ENCODE results near the gene KIRREL3.

The KIRREL3 gene

GRCh38 chr11:126606484-126606883 lies 394.1 kb downstream of the KIRREL3 start:
- DNase-seq, result no peak

DNA sequence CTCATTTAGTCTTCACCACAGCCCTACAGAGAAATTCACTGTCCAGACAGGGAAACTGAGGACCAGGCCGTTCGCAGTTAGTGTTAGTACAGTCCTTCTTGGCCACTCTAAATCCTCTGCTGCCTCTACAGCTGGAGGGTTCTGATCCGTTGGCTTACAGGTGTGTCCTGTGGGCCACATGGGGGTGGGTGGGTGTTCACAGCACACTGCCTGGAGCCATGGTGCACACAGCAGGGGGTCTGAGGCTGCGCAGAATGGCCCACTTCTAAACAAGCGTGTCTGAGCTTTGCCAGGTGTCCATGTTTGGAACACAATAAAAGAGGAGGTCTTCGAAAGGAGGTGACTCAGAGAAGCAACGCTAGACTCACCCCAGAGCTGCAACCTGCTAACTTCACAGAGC lies 396.1 kb downstream of the KIRREL3 start:
- no peak for DNase-seq

DNA sequence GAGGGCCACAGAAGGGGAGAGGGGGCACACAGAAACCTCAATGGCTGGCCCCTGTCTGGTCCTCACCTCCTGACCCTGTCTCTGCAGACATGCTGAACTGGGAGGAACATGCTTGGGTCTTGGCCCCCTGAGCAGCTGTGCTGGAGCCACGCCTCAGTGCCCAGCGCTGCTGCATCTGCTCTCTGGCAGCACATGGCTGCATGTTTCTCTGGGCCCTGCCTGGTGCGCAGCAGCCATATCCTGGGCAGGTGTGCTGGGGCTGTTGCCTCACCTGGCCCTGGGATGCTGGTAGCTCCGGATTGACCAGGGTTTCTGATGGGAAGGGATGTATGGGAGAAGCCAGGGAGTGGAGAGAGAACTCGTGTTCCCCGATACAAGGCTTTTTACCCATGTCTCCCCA lies 397.1 kb downstream of the KIRREL3 start:
- DNase-seq, result no peak

GRCh38 chr11:126602993-126603392 lies 397.6 kb downstream of the KIRREL3 start:
- peak in 17 of 51 donors; percentile 4 to 65 (median 19) for DNase-seq

DNA sequence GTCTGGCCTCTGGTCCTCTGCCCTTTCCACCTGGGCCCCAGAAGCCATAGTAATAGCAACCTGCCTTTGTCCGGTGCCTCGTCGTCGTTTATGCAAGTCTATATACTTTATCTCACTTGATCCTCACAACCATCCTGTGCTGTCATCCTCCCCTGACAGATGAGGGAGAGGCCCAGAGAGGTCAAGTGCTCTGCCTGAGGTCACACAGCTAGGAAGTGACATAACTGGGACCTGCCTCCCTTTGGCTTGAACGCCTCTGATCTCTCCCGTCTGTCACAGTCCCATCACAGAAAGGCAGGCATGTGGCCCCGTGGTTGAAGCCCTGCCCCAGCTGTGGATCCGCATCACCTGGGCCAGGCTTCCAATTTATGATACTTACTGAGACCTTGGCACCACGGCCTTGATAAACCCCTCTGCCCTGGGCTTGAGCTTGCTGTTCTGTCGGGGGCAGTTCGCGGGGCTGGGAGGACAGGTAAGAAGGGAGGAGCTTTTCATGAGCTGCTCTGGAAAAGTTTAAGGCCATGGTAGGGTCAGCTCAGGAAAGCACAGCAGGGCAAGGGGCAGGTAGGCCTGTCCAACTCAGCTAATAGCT lies 398.1 kb downstream of the KIRREL3 start:
- no peak for DNase-seq

DNA sequence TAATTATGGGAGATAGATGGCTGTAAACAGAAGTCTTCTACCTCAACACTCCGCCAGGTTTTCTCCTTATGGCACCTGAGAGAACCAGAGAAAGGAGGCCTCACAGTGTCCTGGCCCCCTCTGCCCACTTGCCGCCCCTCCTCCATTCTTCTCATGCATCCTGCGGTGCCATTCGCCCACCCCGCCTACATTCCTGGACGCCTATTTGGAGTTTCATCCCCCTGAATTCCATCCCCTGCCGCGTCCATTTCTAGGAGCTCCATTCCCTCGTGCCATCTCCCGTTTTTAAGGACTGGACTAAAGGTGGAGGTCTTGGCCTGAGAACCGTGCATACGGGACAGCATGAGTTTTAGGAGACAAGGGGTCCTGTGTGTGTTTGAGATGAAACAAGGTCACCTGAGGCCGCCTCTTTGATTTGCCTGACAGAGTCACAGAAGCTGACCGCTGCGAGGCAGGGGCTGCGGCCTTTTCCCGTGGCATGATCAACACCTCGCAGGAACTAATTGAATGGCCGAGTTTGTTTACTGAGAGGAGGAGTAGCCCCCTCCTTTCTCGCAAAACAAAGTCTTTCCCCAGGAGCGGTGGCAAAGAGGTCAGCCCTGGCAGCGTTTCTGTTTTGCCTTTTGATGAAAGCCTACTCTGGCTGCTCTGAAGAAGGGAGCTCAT lies 398.9 kb downstream of the KIRREL3 start:
- peak in 7 of 51 donors; percentile 13 to 47 (median 23) for DNase-seq

DNA sequence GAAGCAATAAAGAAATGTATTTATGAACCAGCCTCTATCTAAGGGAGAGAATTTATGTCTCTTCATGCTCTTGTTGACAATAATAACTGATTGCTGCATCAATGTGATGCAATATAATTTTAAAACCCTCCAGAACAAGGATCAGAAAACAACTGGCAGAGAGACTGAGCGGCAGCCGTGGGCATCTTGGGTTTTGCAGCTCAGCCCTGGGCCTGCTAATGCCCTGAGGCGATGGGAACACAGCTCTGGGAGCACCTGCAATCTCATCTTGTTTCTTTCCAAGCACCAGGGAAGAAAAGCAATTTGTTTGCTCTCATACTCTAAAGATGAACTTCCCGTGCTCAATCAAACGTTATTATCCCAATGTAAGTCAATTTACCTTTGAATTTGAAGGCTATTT lies 399.4 kb downstream of the KIRREL3 start:
- DNase-seq, result no peak

DNA sequence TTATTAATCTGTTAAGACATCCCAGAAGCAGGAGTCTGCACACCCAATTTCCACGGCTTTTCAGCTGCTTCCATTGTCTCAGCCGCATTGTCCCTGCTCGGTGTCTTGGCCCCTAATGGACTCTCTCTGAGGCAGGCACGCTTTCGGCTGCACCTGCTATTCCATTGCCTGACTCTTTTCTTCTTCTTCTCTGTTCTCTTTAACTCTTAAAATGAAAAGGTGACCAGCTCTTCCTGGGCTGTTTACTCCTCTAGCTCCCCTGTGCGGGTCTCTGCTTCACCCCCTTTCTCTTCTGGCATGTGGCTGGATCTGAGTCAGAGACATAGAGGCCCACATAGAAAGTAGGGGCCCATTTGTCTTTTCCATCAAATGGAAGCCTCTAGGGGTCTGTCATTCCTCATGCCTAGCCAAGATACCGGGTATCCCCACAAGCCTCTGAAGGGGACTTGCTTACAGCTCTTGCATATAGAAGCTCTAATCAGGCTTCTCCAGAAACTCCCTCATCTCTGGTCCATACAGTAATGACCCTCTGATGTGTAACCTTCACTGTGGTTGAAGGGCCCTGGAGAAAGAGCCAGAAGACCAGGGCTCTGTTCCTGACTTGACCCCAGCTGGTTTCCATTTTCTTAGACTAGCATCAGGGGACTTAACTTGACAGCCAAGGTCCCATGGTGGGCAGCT lies 401.2 kb downstream of the KIRREL3 start:
- DNase-seq, result no peak

- DNase-seq, result no peak
Observed at GRCh38 chr11:126598344-126599216, 402.0 kb downstream of the KIRREL3 start.

GRCh38 chr11:126597041-126597440 lies 403.5 kb downstream of the KIRREL3 start:
- DNase-seq, result no peak

DNA sequence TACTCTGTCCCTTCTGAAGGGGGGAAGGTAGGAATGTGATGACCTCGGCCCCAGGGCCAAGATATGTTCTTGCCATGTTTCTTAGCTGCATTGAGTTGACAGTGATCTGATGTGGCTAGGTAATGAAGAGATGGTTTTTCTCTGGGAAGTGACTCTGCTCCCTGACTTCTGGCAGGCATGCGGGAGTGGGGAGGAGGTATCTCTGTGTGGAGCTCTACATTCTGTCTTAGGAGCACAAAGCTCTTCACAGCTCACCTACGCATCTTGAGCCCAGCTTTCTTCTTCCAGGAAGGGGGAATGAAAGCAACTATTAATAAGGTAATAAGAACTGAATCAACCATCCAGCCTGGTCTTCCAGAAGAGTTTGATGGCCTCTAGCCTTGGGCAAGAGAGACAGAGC lies 404.1 kb downstream of the KIRREL3 start:
- DNase-seq, result no peak

GRCh38 chr11:126595560-126595959 lies 405.0 kb downstream of the KIRREL3 start:
- no peak for DNase-seq

GRCh38 chr11:126594921-126595367 lies 405.6 kb downstream of the KIRREL3 start:
- peak in 14 of 51 donors; percentile 7 to 57 (median 24) for DNase-seq

GRCh38 chr11:126592496-126593410 lies 407.8 kb downstream of the KIRREL3 start:
- peak in 1 of 51 donors; percentile 15 for DNase-seq

DNA sequence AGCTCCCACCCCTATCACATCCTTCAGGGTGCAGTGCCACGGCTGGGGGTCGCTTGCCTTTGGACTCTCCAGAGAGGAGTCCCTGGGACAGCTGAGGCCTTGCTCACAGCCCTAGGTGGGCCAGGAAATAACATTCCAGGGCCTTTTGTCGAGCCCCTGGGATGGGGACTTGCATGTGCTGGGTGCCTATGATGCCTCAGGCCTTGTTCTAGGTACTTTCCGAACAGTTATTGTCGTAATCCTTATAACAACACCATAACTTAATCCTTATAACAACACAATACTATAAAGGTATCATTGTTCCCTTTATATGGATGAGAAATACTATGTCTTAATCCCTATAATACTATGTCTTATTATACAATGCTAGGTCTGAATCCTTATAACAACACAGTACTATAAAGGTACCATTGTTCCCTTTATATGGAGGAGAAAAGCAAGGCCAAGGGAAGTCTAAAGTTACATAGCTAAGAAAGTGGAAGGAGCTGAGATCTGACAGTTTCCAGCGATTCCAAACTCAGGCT lies 408.5 kb downstream of the KIRREL3 start:
- no peak for DNase-seq

DNA sequence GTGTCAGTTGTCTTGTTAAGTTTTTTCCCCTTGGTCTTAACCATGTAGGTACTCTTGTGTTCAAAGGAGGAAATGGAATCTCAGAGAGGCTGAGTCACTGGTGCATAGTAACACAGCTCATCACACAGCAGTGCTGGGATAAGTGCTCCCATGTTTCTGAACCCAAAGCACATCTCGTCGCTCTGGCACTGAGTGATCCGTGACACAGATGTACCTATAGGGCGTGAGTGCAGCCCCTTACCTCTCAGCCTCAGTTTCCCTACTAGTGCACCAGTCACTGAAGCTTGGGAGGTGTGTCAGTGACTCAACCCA lies 411.1 kb downstream of the KIRREL3 start:
- DNase-seq, result no peak

- DNase-seq, result peak in 1 of 51 donors; percentile 18
Observed at GRCh38 chr11:126588630-126589491, 411.7 kb downstream of the KIRREL3 start.

GRCh38 chr11:126587541-126587940 lies 413.0 kb downstream of the KIRREL3 start:
- no peak for DNase-seq

DNA sequence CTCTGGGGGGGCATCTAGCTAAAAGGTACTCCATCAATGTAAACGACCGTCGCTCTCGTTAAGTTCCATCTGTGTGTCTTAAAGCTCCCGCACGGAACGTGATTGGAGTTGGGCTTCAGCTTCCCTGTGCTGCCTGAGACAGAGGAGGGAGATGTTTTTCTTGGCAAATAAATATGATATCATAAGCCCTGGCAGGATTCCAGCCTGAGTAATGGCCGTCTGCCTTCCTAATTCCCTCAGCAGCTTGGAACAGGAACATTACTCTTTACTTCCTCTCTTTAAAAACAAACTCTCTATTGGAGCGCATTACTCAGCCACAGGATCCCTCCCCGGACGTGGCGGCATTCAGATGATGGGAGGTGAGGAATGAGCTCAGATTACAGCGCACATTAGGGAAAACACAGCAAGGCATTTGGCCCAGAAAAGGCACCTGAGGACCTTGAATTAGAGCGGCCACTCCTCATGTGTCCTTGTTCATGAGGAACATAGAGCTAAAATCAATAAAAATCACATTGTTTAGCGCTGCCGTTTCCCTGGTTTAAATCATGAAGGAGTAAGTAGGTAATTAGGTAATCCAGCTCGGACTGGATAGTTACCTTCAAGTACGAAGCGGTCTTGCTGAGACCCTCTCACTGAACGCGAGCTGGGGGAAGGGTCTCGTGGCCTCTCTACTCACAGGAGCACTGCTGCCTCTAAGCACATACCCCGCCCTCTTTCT lies 414.6 kb downstream of the KIRREL3 start:
- DNase-seq, result peak in 1 of 51 donors; percentile 33
